HEK293T (cell line): ENCODE data around the gene RPS28.

Experiments used
- FOXA1 ChIP-seq: fragments of 450-650 bp; IDR thresholded peaks from 2 replicates; pipeline ENCODE4 v1.6.1; 2016; ENCODE audit warnings: mild to moderate bottlenecking
- TARDBP ChIP-seq: fragments of 450-650 bp; IDR thresholded peaks from 2 replicates; pipeline ENCODE4 v1.6.1; 2016

- no peak for TF ChIP-seq FOXA1
- no peak for TF ChIP-seq TARDBP
Observed at GRCh38 chr19:8325454-8325853, 4.2 kb downstream of the RPS28 start.
